Measurements from ENCODE around the gene TSNAX.

- TF ChIP-seq CTCF (conservative IDR thresholded peaks at IDR 0.05) (no peak), ZFX (IDR thresholded peaks at IDR 0.05) (no peak)
These were observed 4.8 kb downstream of the TSNAX start for GRCh38 chr1:231533240-231533639.
